Measurements from ENCODE around the gene ZNF664.

The ZNF664 gene

GRCh38 chr12:124006846-124007713, 34.1 kb downstream of the ZNF664 start:
- H3K36me3 ChIP-seq (ENCODE audit: control insufficient read depth in 5 of 5, insufficient read depth in 5 of 5, low read length in 5 of 5): peaks cover 6 to 39% (median 30%) of the 10 kb centered on the region in 5 donors
- H3K27ac ChIP-seq (ENCODE audit: low read depth, low read length): no peak overlapping the region
- H3K4me1 ChIP-seq (ENCODE audit: control insufficient read depth in 5 of 5, insufficient read depth in 5 of 5, low read length in 5 of 5): peaks cover 0 to 28% (median 20%) of the 10 kb centered on the region in 5 donors

GRCh38 chr12:124007826-124008570, 35.0 kb downstream of the ZNF664 start:
- Histone ChIP-seq H3K9ac (ENCODE audit: low read length in 5 of 5) (no peak overlapping the region), H3K36me3 (ENCODE audit: control insufficient read depth in 5 of 5, insufficient read depth in 5 of 5, low read length in 5 of 5) (peaks cover 8 to 46% (median 39%) of the 10 kb centered on the region in 5 donors), H3K4me3 (ENCODE audit: low read depth in 1 of 5, low read length in 5 of 5) (no peak overlapping the region), H3K9me3 (ENCODE audit: control insufficient read depth in 5 of 5, low read length in 5 of 5) (no peaks in the 10 kb centered on the region), H3K27me3 (ENCODE audit: control insufficient read depth in 5 of 5, insufficient read depth in 4 of 5, low read length in 5 of 5) (no peaks in the 10 kb centered on the region), H3K4me1 (ENCODE audit: control insufficient read depth in 5 of 5, insufficient read depth in 5 of 5, low read length in 5 of 5) (peaks cover 0 to 23% (median 15%) of the 10 kb centered on the region in 5 donors), H3K27ac (ENCODE audit: low read depth, low read length) (peak overlapping the region; percentile 21)

More at GRCh38 chr12:124006846-124007713, 34.1 kb downstream of the ZNF664 start:
- no peak overlapping the region for H3K4me3 ChIP-seq (ENCODE audit: low read depth in 1 of 5, low read length in 5 of 5)
- H3K9me3 ChIP-seq (ENCODE audit: control insufficient read depth in 5 of 5, low read length in 5 of 5): no peaks in the 10 kb centered on the region
- no peaks in the 10 kb centered on the region for H3K27me3 ChIP-seq (ENCODE audit: control insufficient read depth in 5 of 5, insufficient read depth in 4 of 5, low read length in 5 of 5)
- no peak overlapping the region for H3K9ac ChIP-seq (ENCODE audit: low read length in 5 of 5)

GRCh38 chr12:124008595-124008994, 35.6 kb downstream of the ZNF664 start:
- Histone ChIP-seq H3K27ac (ENCODE audit: low read depth, low read length) (peak overlapping the region; percentile 21), H3K9ac (ENCODE audit: low read length in 5 of 5) (no peak overlapping the region), H3K9me3 (ENCODE audit: control insufficient read depth in 5 of 5, low read length in 5 of 5) (no peaks in the 10 kb centered on the region), H3K36me3 (ENCODE audit: control insufficient read depth in 5 of 5, insufficient read depth in 5 of 5, low read length in 5 of 5) (peaks cover 14 to 51% (median 45%) of the 10 kb centered on the region in 5 donors), H3K27me3 (ENCODE audit: control insufficient read depth in 5 of 5, insufficient read depth in 4 of 5, low read length in 5 of 5) (no peaks in the 10 kb centered on the region), H3K4me3 (ENCODE audit: low read depth in 1 of 5, low read length in 5 of 5) (no peak overlapping the region), H3K4me1 (ENCODE audit: control insufficient read depth in 5 of 5, insufficient read depth in 5 of 5, low read length in 5 of 5) (peaks cover 0 to 21% (median 15%) of the 10 kb centered on the region in 5 donors)

- Histone ChIP-seq H3K27ac (ENCODE audit: low read depth, low read length) (no peak overlapping the region), H3K4me3 (ENCODE audit: low read depth in 1 of 5, low read length in 5 of 5) (no peak overlapping the region), H3K4me1 (ENCODE audit: control insufficient read depth in 5 of 5, insufficient read depth in 5 of 5, low read length in 5 of 5) (peaks cover 0 to 11% (median 8%) of the 10 kb centered on the region in 5 donors), H3K27me3 (ENCODE audit: control insufficient read depth in 5 of 5, insufficient read depth in 4 of 5, low read length in 5 of 5) (no peaks in the 10 kb centered on the region), H3K9me3 (ENCODE audit: control insufficient read depth in 5 of 5, low read length in 5 of 5) (no peaks in the 10 kb centered on the region), H3K36me3 (ENCODE audit: control insufficient read depth in 5 of 5, insufficient read depth in 5 of 5, low read length in 5 of 5) (peaks cover 17 to 48% (median 45%) of the 10 kb centered on the region in 5 donors), H3K9ac (ENCODE audit: low read length in 5 of 5) (no peak overlapping the region)
These were observed 36.8 kb downstream of the ZNF664 start for GRCh38 chr12:124009781-124010180.

GRCh38 chr12:124010687-124011086, 37.7 kb downstream of the ZNF664 start:
- H3K9me3 ChIP-seq (ENCODE audit: control insufficient read depth in 5 of 5, low read length in 5 of 5): no peaks in the 10 kb centered on the region

GRCh38 chr12:124011435-124012115, 38.6 kb downstream of the ZNF664 start:
- Histone ChIP-seq H3K9ac (ENCODE audit: low read length in 5 of 5) (no peak overlapping the region), H3K4me1 (ENCODE audit: control insufficient read depth in 5 of 5, insufficient read depth in 5 of 5, low read length in 5 of 5) (peaks cover 0 to 10% (median 8%) of the 10 kb centered on the region in 5 donors), H3K9me3 (ENCODE audit: control insufficient read depth in 5 of 5, low read length in 5 of 5) (no peaks in the 10 kb centered on the region), H3K4me3 (ENCODE audit: low read depth in 1 of 5, low read length in 5 of 5) (no peak overlapping the region), H3K27me3 (ENCODE audit: control insufficient read depth in 5 of 5, insufficient read depth in 4 of 5, low read length in 5 of 5) (no peaks in the 10 kb centered on the region), H3K27ac (ENCODE audit: low read depth, low read length) (no peak overlapping the region), H3K36me3 (ENCODE audit: control insufficient read depth in 5 of 5, insufficient read depth in 5 of 5, low read length in 5 of 5) (peaks cover 17 to 39% (median 36%) of the 10 kb centered on the region in 5 donors)

More at GRCh38 chr12:124010687-124011086, 37.7 kb downstream of the ZNF664 start:
- H3K27ac ChIP-seq (ENCODE audit: low read depth, low read length): no peak overlapping the region
- H3K4me1 ChIP-seq (ENCODE audit: control insufficient read depth in 5 of 5, insufficient read depth in 5 of 5, low read length in 5 of 5): peaks cover 0 to 11% (median 8%) of the 10 kb centered on the region in 5 donors
- no peaks in the 10 kb centered on the region for H3K27me3 ChIP-seq (ENCODE audit: control insufficient read depth in 5 of 5, insufficient read depth in 4 of 5, low read length in 5 of 5)
- peaks cover 17 to 44% (median 42%) of the 10 kb centered on the region in 5 donors for H3K36me3 ChIP-seq (ENCODE audit: control insufficient read depth in 5 of 5, insufficient read depth in 5 of 5, low read length in 5 of 5)
- no peak overlapping the region for H3K9ac ChIP-seq (ENCODE audit: low read length in 5 of 5)
- H3K4me3 ChIP-seq (ENCODE audit: low read depth in 1 of 5, low read length in 5 of 5): no peak overlapping the region

GRCh38 chr12:124013073-124013472, 40.1 kb downstream of the ZNF664 start:
- peaks cover 0 to 9% (median 7%) of the 10 kb centered on the region in 5 donors for H3K4me1 ChIP-seq (ENCODE audit: control insufficient read depth in 5 of 5, insufficient read depth in 5 of 5, low read length in 5 of 5)
- H3K9me3 ChIP-seq (ENCODE audit: control insufficient read depth in 5 of 5, low read length in 5 of 5): no peaks in the 10 kb centered on the region
- no peak overlapping the region for H3K4me3 ChIP-seq (ENCODE audit: low read depth in 1 of 5, low read length in 5 of 5)
- no peak overlapping the region for H3K27ac ChIP-seq (ENCODE audit: low read depth, low read length)
- peaks cover 17 to 35% (median 27%) of the 10 kb centered on the region in 5 donors for H3K36me3 ChIP-seq (ENCODE audit: control insufficient read depth in 5 of 5, insufficient read depth in 5 of 5, low read length in 5 of 5)
- no peaks in the 10 kb centered on the region for H3K27me3 ChIP-seq (ENCODE audit: control insufficient read depth in 5 of 5, insufficient read depth in 4 of 5, low read length in 5 of 5)
- H3K9ac ChIP-seq (ENCODE audit: low read length in 5 of 5): no peak overlapping the region

- peaks cover 17 to 30% (median 27%) of the 10 kb centered on the region in 5 donors for H3K36me3 ChIP-seq (ENCODE audit: control insufficient read depth in 5 of 5, insufficient read depth in 5 of 5, low read length in 5 of 5)
- no peaks in the 10 kb centered on the region for H3K9me3 ChIP-seq (ENCODE audit: control insufficient read depth in 5 of 5, low read length in 5 of 5)
- H3K27ac ChIP-seq (ENCODE audit: low read depth, low read length): no peak overlapping the region
- H3K4me3 ChIP-seq (ENCODE audit: low read depth in 1 of 5, low read length in 5 of 5): no peak overlapping the region
- H3K27me3 ChIP-seq (ENCODE audit: control insufficient read depth in 5 of 5, insufficient read depth in 4 of 5, low read length in 5 of 5): no peaks in the 10 kb centered on the region
- H3K4me1 ChIP-seq (ENCODE audit: control insufficient read depth in 5 of 5, insufficient read depth in 5 of 5, low read length in 5 of 5): peaks cover 6 to 27% (median 17%) of the 10 kb centered on the region in 5 donors
- H3K9ac ChIP-seq (ENCODE audit: low read length in 5 of 5): no peak overlapping the region
These were observed 42.8 kb downstream of the ZNF664 start for GRCh38 chr12:124015494-124016461.

- no peak overlapping the region for H3K4me3 ChIP-seq (ENCODE audit: low read depth in 1 of 5, low read length in 5 of 5)
- H3K4me1 ChIP-seq (ENCODE audit: control insufficient read depth in 5 of 5, insufficient read depth in 5 of 5, low read length in 5 of 5): peaks cover 10 to 39% (median 22%) of the 10 kb centered on the region in 5 donors
- peaks cover 11 to 18% (median 17%) of the 10 kb centered on the region in 5 donors for H3K36me3 ChIP-seq (ENCODE audit: control insufficient read depth in 5 of 5, insufficient read depth in 5 of 5, low read length in 5 of 5)
- H3K27me3 ChIP-seq (ENCODE audit: control insufficient read depth in 5 of 5, insufficient read depth in 4 of 5, low read length in 5 of 5): no peaks in the 10 kb centered on the region
- no peak overlapping the region for H3K27ac ChIP-seq (ENCODE audit: low read depth, low read length)
- H3K9me3 ChIP-seq (ENCODE audit: control insufficient read depth in 5 of 5, low read length in 5 of 5): no peaks in the 10 kb centered on the region
- no peak overlapping the region for H3K9ac ChIP-seq (ENCODE audit: low read length in 5 of 5)
These were observed 44.0 kb downstream of the ZNF664 start for GRCh38 chr12:124017064-124017463.

All from subcutaneous abdominal adipose tissue (tissue), 5 donors.